H9 (cell line): Measurements from ENCODE around the gene ARHGEF16. TPM values are rescaled to one million over a fixed set of nuclear protein-coding genes. Genes with fewer than 3 reads are reported as not detected.

ENCODE experiments used
- DNase-seq: peaks from one replicate; pipeline ENCODE4 v3.0.0-alpha.2; 2017
- H2AFZ ChIP-seq: one replicate; pipeline ENCODE4 v1.6.1; 2013; ENCODE audit warnings: mild to moderate bottlenecking, low read length, control low read depth, moderate library complexity
- H2AK5ac ChIP-seq: 2 replicates; pipeline ENCODE4 v1.6.1; 2013; ENCODE audit warnings: low read length, control low read depth, mixed read lengths; ENCODE audit not compliant: insufficient read length
- H2BK120ac ChIP-seq: one replicate; pipeline ENCODE4 v1.6.1; 2013; ENCODE audit warnings: low read depth, mild to moderate bottlenecking, low read length, control low read depth, inconsistent platforms; ENCODE audit not compliant: poor library complexity, severe bottlenecking
- H2BK12ac ChIP-seq: 2 replicates; pipeline ENCODE4 v1.6.1; 2013; ENCODE audit warnings: low read length, control low read depth, mixed read lengths, low read depth; ENCODE audit not compliant: insufficient read length
- H2BK15ac ChIP-seq: 2 replicates; pipeline ENCODE4 v1.6.1; 2013; ENCODE audit warnings: low read depth, low read length, control low read depth
- H2BK20ac ChIP-seq: one replicate; pipeline ENCODE4 v1.6.1; 2013; ENCODE audit warnings: low read depth, mild to moderate bottlenecking, low read length, control low read depth, inconsistent platforms; ENCODE audit not compliant: poor library complexity, severe bottlenecking
- H2BK5ac ChIP-seq: 2 replicates; pipeline ENCODE4 v1.6.1; 2013; ENCODE audit warnings: low read length, control low read depth, mixed read lengths; ENCODE audit not compliant: insufficient read length
- H3K14ac ChIP-seq: 2 replicates; pipeline ENCODE4 v1.6.1; 2013; ENCODE audit warnings: low read length, control low read depth; ENCODE audit not compliant: insufficient read depth
- H3K18ac ChIP-seq: 2 replicates; pipeline ENCODE4 v1.6.1; 2013; ENCODE audit warnings: low read depth, mild to moderate bottlenecking, mixed read lengths, low read length, control low read depth; ENCODE audit not compliant: insufficient read length
- H3K23ac ChIP-seq: 2 replicates; pipeline ENCODE4 v1.6.1; 2013; ENCODE audit warnings: low read length, control low read depth, mixed read lengths, low read depth; ENCODE audit not compliant: insufficient read length
- H3K23me2 ChIP-seq: 2 replicates; pipeline ENCODE4 v1.6.1; 2013; ENCODE audit warnings: low read depth, mild to moderate bottlenecking, mixed read lengths, low read length, control low read depth; ENCODE audit not compliant: insufficient read length, poor library complexity, severe bottlenecking
- H3K27ac ChIP-seq: 2 replicates; pipeline ENCODE4 v1.5.1; 2013; ENCODE audit warnings: low read length, control low read depth, mixed read lengths, low read depth; ENCODE audit not compliant: insufficient read length
- H3K27me3 ChIP-seq: 2 replicates; pipeline ENCODE4 v1.6.1; 2013; ENCODE audit warnings: low read length, control low read depth, inconsistent platforms; ENCODE audit not compliant: insufficient read depth
- H3K4ac ChIP-seq: 2 replicates; pipeline ENCODE4 v1.6.1; 2013; ENCODE audit warnings: low read depth, mild to moderate bottlenecking, control low read depth, inconsistent platforms, low read length, moderate library complexity
- H3K4me1 ChIP-seq: 2 replicates; pipeline ENCODE4 v1.6.1; 2013; ENCODE audit warnings: low read length, control low read depth, inconsistent platforms; ENCODE audit not compliant: insufficient read depth
- H3K4me2 ChIP-seq: 2 replicates; pipeline ENCODE4 v1.6.1; 2013; ENCODE audit warnings: low read length, control low read depth, mixed read lengths; ENCODE audit not compliant: insufficient read length, insufficient read depth
- H3K56ac ChIP-seq: 2 replicates; pipeline ENCODE4 v1.6.1; 2013; ENCODE audit warnings: low read depth, mild to moderate bottlenecking, mixed read lengths, low read length, control low read depth; ENCODE audit not compliant: insufficient read length
- H3K79me1 ChIP-seq: 2 replicates; pipeline ENCODE4 v1.6.1; 2013; ENCODE audit warnings: low read depth, mild to moderate bottlenecking, moderate library complexity, low read length, control low read depth, inconsistent platforms; ENCODE audit not compliant: insufficient read depth, poor library complexity, severe bottlenecking
- H3K79me2 ChIP-seq: 2 replicates; pipeline ENCODE4 v1.6.1; 2013; ENCODE audit warnings: low read length, control low read depth, inconsistent platforms; ENCODE audit not compliant: insufficient read depth
- H3K9ac ChIP-seq: 2 replicates; pipeline ENCODE4 v1.6.1; 2013; ENCODE audit warnings: low read length, control low read depth, mixed read lengths; ENCODE audit not compliant: insufficient read length; ENCODE audit errors: extremely low read depth
- H3K9me3 ChIP-seq: one replicate; pipeline ENCODE4 v1.6.1; 2013; ENCODE audit warnings: low read depth, low read length, inconsistent platforms; ENCODE audit not compliant: control insufficient read depth
- H3T11ph ChIP-seq: one replicate; pipeline ENCODE4 v1.6.1; 2013; ENCODE audit warnings: mild to moderate bottlenecking, low read length, control low read depth, inconsistent platforms
- H4K20me1 ChIP-seq: one replicate; pipeline ENCODE4 v1.6.1; 2013; ENCODE audit not compliant: control insufficient read depth, insufficient read length, insufficient read depth
- H4K5ac ChIP-seq: 2 replicates; pipeline ENCODE4 v1.6.1; 2013; ENCODE audit warnings: low read depth, mild to moderate bottlenecking, mixed read lengths, low read length, control low read depth; ENCODE audit not compliant: insufficient read length
- H4K8ac ChIP-seq: replicated peaks from 2 replicates; pipeline ENCODE4 v1.6.1; 2013; ENCODE audit warnings: low read length, control low read depth, mixed read lengths, low read depth; ENCODE audit not compliant: insufficient read length
- H4K91ac ChIP-seq: 2 replicates; pipeline ENCODE4 v1.6.1; 2013; ENCODE audit warnings: low read depth, mild to moderate bottlenecking, moderate library complexity, mixed read lengths, low read length, control low read depth; ENCODE audit not compliant: insufficient read length
- H3K27ac Mint-ChIP-seq, 3 experiments: 2 replicates in 2 of 3; 3 replicates in 1 of 3; pipeline ENCODE4 v1.8.0; 2020 to 2021; ENCODE audit warnings: mixed read lengths in 3 of 3, mild to moderate bottlenecking in 1 of 3, moderate library complexity in 1 of 3
- H3K27me3 Mint-ChIP-seq: 2 replicates; pipeline ENCODE4 v1.8.0; 2021; ENCODE audit warnings: low read depth, mild to moderate bottlenecking, moderate library complexity, mixed read lengths
- H3K36me3 Mint-ChIP-seq, 3 experiments: 2 replicates in 2 of 3; 3 replicates in 1 of 3; pipeline ENCODE4 v1.8.0; 2020 to 2021; ENCODE audit warnings: low read depth in 3 of 3, mixed read lengths in 3 of 3; ENCODE audit not compliant: insufficient read depth in 1 of 3
- H3K4me1 Mint-ChIP-seq, 2 experiments: 2 replicates each; pipeline ENCODE4 v1.8.0; 2020; ENCODE audit warnings: mixed read lengths in 2 of 2
- H3K4me3 Mint-ChIP-seq, 2 experiments: 2 replicates in 1 of 2; 3 replicates in 1 of 2; pipeline ENCODE4 v1.8.0; 2020 to 2021; ENCODE audit warnings: mild to moderate bottlenecking in 2 of 2, mixed read lengths in 2 of 2, moderate library complexity in 1 of 2
- H3K9me3 Mint-ChIP-seq, 2 experiments: 2 replicates in 1 of 2; 3 replicates in 1 of 2; pipeline ENCODE4 v1.8.0; 2020; ENCODE audit warnings: mild to moderate bottlenecking in 2 of 2, mixed read lengths in 2 of 2, moderate library complexity in 1 of 2
- CTCF ChIP-seq: fragments of 200-600 bp; sonication (generic); conservative IDR thresholded peaks from 3 replicates; pipeline ENCODE4 v1.8.0; 2021; ENCODE audit warnings: antibody characterized with exemption, mild to moderate bottlenecking
- WGBS: extraction: QIAGEN DNeasy Blood & Tissue Kit; methylation state at CpG from one replicate; pipeline ENCODE4 v1.1.7; 2013; ENCODE audit warnings: missing lambda C conversion rate, low lambda C conversion rate, mixed read lengths; ENCODE audit not compliant: insufficient read length; ENCODE audit errors: extremely low coverage; 5-methylcytosine and 5-hydroxymethylcytosine counted together
- total RNA-seq: library from RNA; stranded (reverse); gene quantifications from 2 replicates; pipeline ENCODE4 v1.2.1, GENCODE V29; 2021

The ARHGEF16 gene
- total RNA-seq, 1 experiment from 2014 or later, result 48.5 TPM

- Histone ChIP-seq H3K4ac (no peak overlapping the region), H2BK15ac (no peak overlapping the region), H3K9ac (no peak overlapping the region), H3K14ac (no peak overlapping the region; the same call in 1 of the 2 replicates), H3K23ac (no peak overlapping the region), H3K79me1 (no peaks in the 10 kb centered on the region), H3K56ac (no peak overlapping the region), H3T11ph (no peak overlapping the region), H2BK20ac (no peak overlapping the region), H2BK12ac (no peak overlapping the region), H2BK5ac (no peak overlapping the region), H2BK120ac (no peak overlapping the region), H3K27me3 (no peaks in the 10 kb centered on the region), H4K20me1 (no peaks in the 10 kb centered on the region), H4K91ac (no peak overlapping the region), H3K18ac (no peak overlapping the region), H4K5ac (no peak overlapping the region), H3K4me2 (no peak overlapping the region), H3K9me3 (no peaks in the 10 kb centered on the region), H3K79me2 (no peaks in the 10 kb centered on the region), H2AK5ac (no peak overlapping the region), H3K23me2 (no peaks in the 10 kb centered on the region), H3K4me1 (no peaks in the 10 kb centered on the region), H2AFZ (no peak overlapping the region), H3K27ac (no peak overlapping the region), H4K8ac (no peak overlapping the region)
- Mint-ChIP-seq H3K4me1 (peaks cover 2 to 3% of the 10 kb centered on the region in 2 experiments; a peak in 2 of 4 replicates), H3K36me3 (peaks cover 0 to 6% (median 0%) of the 10 kb centered on the region in 3 experiments; a peak in 2 of 7 replicates), H3K9me3 (no peaks in the 10 kb centered on the region), H3K27ac (no peak overlapping the region), H3K4me3 (no peak overlapping the region), H3K27me3 (no peaks in the 10 kb centered on the region)
- no peak for DNase-seq
- no peak for TF ChIP-seq CTCF
- no CpG with 5 or more reads among the region's 34 CpGs for WGBS
Observed at GRCh38 chr1:3494321-3495308, 40.1 kb downstream of the ARHGEF16 start.
